GM12878 (cell line): Measurements from ENCODE around the gene CDKN2A. TPM values are rescaled to one million over a fixed set of nuclear protein-coding genes. Genes with fewer than 3 reads are reported as not detected.

Source experiments
- ATAC-seq: fragments of 200-7000 bp; cut with Tn5 transposase; 3 replicates; pipeline ENCODE4 v1.9.1; 2020; ENCODE audit warnings: mild to moderate bottlenecking, moderate library complexity
- BruUV-seq: library from RNA; stranded (reverse); fragments of 400-500 nt; replicated peaks from 2 replicates; lab custom pipeline; 2021; lab: Mats Ljungman, UMichigan
- CTCF ChIA-PET: fragments of 300-600 bp; sonication (Branson Sonifier 250); formaldehyde crosslinking; extraction: SDS; loops from one replicate; lab custom pipeline; 2021; ENCODE audit warnings: inconsistent platforms; lab: Yijun Ruan, JAX
- POLR2A ChIA-PET: fragments of 350-600 bp; formaldehyde crosslinking; extraction: SDS; loops from one replicate; lab custom pipeline; 2021; ENCODE audit warnings: inconsistent platforms; lab: Charles Lee
- RAD21 ChIA-PET: fragments of 300-600 bp; sonication (Branson Sonifier 250); formaldehyde crosslinking; loops from one replicate; lab custom pipeline; 2023; ENCODE audit warnings: antibody characterized with exemption; ENCODE audit not compliant: unreplicated experiment; lab: Charles Lee
- SMC1A ChIA-PET: fragments of 300-600 bp; sonication (Branson Sonifier 250); formaldehyde crosslinking; loops from one replicate; lab custom pipeline; 2023; ENCODE audit not compliant: unreplicated experiment, uncharacterized antibody; lab: Charles Lee
- DNase-seq: peaks from one replicate; pipeline ENCODE4 v3.0.0-alpha.2; 2011; ENCODE audit warnings: low read depth, low spot score
- FAIRE-seq: peaks from 3 replicates; lab custom pipeline; 2011; peaks lifted over from hg19 to GRCh38; lab: Jason Lieb, UNC
- H2AFZ ChIP-seq: 2 replicates; pipeline ENCODE4 v1.6.0; 2011; ENCODE audit warnings: low read depth, low read length, control low read depth; ENCODE audit not compliant: control insufficient read depth
- H3K27ac ChIP-seq: 2 replicates; pipeline ENCODE4 v1.5.1; 2011; ENCODE audit warnings: control low read depth; ENCODE audit not compliant: control insufficient read depth, insufficient read depth
- H3K27me3 ChIP-seq, 2 experiments: replicated peaks in 1 of 2; 2 replicates each; pipeline versions ENCODE4 v1.6.0 to v1.6.1; 2011; ENCODE audit warnings: low read length in 1 of 2; ENCODE audit not compliant: control insufficient read depth in 2 of 2, insufficient read depth in 2 of 2
- H3K36me3 ChIP-seq, 2 experiments: 2 replicates each; pipeline ENCODE4 v1.5.1; 2011; ENCODE audit warnings: low read length in 1 of 2; ENCODE audit not compliant: control insufficient read depth in 2 of 2, insufficient read depth in 2 of 2
- H3K4me1 ChIP-seq: 2 replicates; pipeline ENCODE4 v1.6.1; 2011; ENCODE audit warnings: mild to moderate bottlenecking, low read length, moderate library complexity, mixed read lengths; ENCODE audit not compliant: control insufficient read depth, insufficient read depth
- H3K4me2 ChIP-seq: 2 replicates; pipeline ENCODE4 v1.6.0; 2011; ENCODE audit warnings: control low read depth; ENCODE audit not compliant: control insufficient read depth, insufficient read depth
- H3K4me3 ChIP-seq: fragments of 200-600 bp; sonication (generic); 2 replicates; pipeline ENCODE4 v1.5.1; 2016
- H3K79me2 ChIP-seq: 2 replicates; pipeline ENCODE4 v1.6.0; 2011; ENCODE audit warnings: low read length; ENCODE audit not compliant: control insufficient read depth, insufficient read depth
- H3K9ac ChIP-seq: 2 replicates; pipeline ENCODE4 v1.8.0; 2011; ENCODE audit warnings: low read length, control low read depth, mixed read lengths; ENCODE audit not compliant: control insufficient read depth, insufficient read depth
- H3K9me3 ChIP-seq: replicated peaks from 3 replicates; pipeline ENCODE4 v1.5.1; 2011; ENCODE audit warnings: mild to moderate bottlenecking, low read length; ENCODE audit not compliant: control insufficient read depth, insufficient read depth
- H4K20me1 ChIP-seq: 2 replicates; pipeline ENCODE4 v1.6.0; 2011; ENCODE audit not compliant: control insufficient read depth, insufficient read depth
- ESRRA ChIP-seq: IDR thresholded peaks from 2 replicates; pipeline ENCODE4 v1.6.1; 2012; ENCODE audit warnings: mild to moderate bottlenecking, low read length, improper control_type of control experiment
- GABPA ChIP-seq: IDR thresholded peaks from 2 replicates; pipeline ENCODE4 v1.6.1; 2014; ENCODE audit warnings: antibody characterized with exemption, low read depth, mild to moderate bottlenecking, inconsistent platforms
- JUNB ChIP-seq: IDR thresholded peaks from 2 replicates; pipeline ENCODE4 v1.6.1; 2016; ENCODE audit warnings: antibody characterized with exemption, mild to moderate bottlenecking
- JUND ChIP-seq: IDR thresholded peaks from 2 replicates; pipeline ENCODE4 v1.6.1; 2012; ENCODE audit warnings: low read depth, mild to moderate bottlenecking, low read length, improper control_type of control experiment, moderate library complexity
- POU2F2 ChIP-seq: IDR thresholded peaks from 3 replicates; pipeline ENCODE4 v1.6.1; 2011; ENCODE audit warnings: low read depth, mild to moderate bottlenecking, low read length, borderline replicate concordance
- RAD51 ChIP-seq: fragments of 450-650 bp; IDR thresholded peaks from 2 replicates; pipeline ENCODE4 v1.6.1; 2016; ENCODE audit warnings: moderate library complexity, mild to moderate bottlenecking, inconsistent platforms
- RCOR1 ChIP-seq: conservative IDR thresholded peaks from 2 replicates; pipeline ENCODE4 v1.6.1; 2012; ENCODE audit warnings: low read depth, low read length, improper control_type of control experiment
- WGBS: methylation state at CpG from one replicate; pipeline ENCODE4 v1.1.6; 2016; ENCODE audit warnings: low lambda C conversion rate; ENCODE audit not compliant: insufficient replicate concordance, insufficient coverage; ENCODE audit errors: missing lambda C conversion rate; 5-methylcytosine and 5-hydroxymethylcytosine counted together
- in situ Hi-C: fragments of 300-500 bp; cut with MboI; formaldehyde crosslinking; loops from 9 replicates; pipeline ENCODE4 v1.14.3; 2018; ENCODE audit warnings: mixed read lengths
- intact Hi-C: fragments of 100-400 bp; cut with micrococcal nuclease; formaldehyde crosslinking; loops from one replicate; pipeline ENCODE4 v1.14.2; 2022; ENCODE audit not compliant: unreplicated experiment
- polyA plus RNA-seq, 11 experiments: library from polyadenylated mRNA; depleted of rRNA in 4 of 11; unstranded in 6 of 11; stranded (reverse) in 5 of 11; fragments of >200 nt; fragmentation: Nextera tagmentation in 4 of 11; fragmentation: Illumina TruSeq in 1 of 11; extraction: Ambion mirVana in 4 of 11; extraction: Trizol in 1 of 11; gene quantifications; 1 replicate in 1 of 11; 2 replicates in 10 of 11; pipeline versions ENCODE4 v1.2.1 to v1.2.3, GENCODE V29; 2011 to 2016; ENCODE audit warnings: inconsistent platforms in 2 of 11, missing spikeins in 2 of 11, low read depth in 1 of 11
- total RNA-seq, 4 experiments: library from RNA; depleted of rRNA in 3 of 4; stranded (reverse); fragments of >200 nt in 3 of 4; fragmentation: Illumina TruSeq in 1 of 4; extraction: Trizol in 1 of 4; gene quantifications; 2 replicates each; pipeline versions ENCODE4 v1.2.1 to v1.2.3, GENCODE V29; 2013 to 2021

The CDKN2A gene
- total and polyA plus RNA-seq, 10 of the 15 experiments (the other 5 are each of a cell fraction or from before 2014, with no cell fraction given): 0.84 to 41.2 (median 18.4) TPM

DNA sequence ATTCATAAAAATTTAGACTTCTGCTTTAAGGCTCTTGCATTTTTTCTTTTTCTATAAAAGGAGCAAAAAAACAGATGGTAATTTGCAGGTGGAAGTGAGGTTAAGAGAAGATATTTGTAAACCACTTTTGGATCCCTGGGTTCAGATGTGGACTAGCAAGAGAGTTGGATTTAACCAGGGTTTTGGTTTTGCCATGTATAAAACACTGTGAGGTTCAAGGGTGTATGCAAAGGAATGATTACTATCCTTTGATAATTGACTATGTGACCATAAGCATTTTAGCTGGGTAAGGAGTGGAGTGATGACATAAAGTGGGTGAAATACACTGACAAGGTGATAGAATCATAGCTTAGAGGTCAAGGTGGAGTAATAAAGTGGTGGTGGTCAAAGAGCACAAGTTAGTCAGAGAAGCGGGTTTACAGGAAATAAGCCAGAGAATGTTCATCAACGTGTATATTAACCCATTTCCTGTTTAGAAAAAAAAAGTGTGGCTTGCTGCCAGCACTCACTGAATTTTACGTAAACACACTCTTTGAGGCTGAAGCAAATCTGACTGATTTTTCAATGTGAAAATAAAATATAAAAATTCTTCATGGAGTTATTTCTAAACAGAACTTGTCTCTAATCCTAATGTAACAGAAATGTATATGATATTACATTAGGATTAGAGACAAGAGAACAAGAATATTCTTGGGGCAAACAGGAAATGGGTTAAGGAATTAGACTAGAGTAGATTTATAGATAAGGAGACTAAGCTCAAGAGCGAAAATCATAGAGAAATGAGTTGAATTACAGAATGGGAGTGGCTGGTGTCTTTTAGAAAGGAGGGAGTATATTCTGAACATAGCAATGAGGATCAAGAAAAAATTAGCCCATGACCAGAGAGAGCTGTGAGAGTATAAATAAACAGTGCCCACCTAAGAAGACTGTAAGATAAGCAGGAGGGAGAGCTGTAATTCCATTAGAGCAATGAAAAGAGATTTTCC, 74.5 kb downstream of the CDKN2A start:
- in situ Hi-C loops (no loop called here), intact Hi-C loops (no loop called here)
- Histone ChIP-seq H3K9ac (no peak overlapping the region), H3K4me1 (peaks cover 3% of the 10 kb centered on the region; the same call in 1 of the 2 replicates), H3K79me2 (no peaks in the 10 kb centered on the region), H2AFZ (peak overlapping the region; percentile 61), H3K4me2 (no peak overlapping the region), H3K9me3 (no peaks in the 10 kb centered on the region), H4K20me1 (no peaks in the 10 kb centered on the region), H3K4me3 (no peak overlapping the region), H3K27ac (peak overlapping the region; percentile 37; the same call in 1 of the 2 replicates), H3K27me3 (no peaks in the 10 kb centered on the region), H3K36me3 (no peaks in the 10 kb centered on the region)
- no TSS peak for BruUV-seq
- FAIRE-seq: no peak
- no peak for TF ChIP-seq RCOR1
- no peak for TF ChIP-seq RAD51
- TF ChIP-seq GABPA: no peak
- no peak for TF ChIP-seq JUNB
- TF ChIP-seq ESRRA: no peak
- TF ChIP-seq POU2F2: no peak
- TF ChIP-seq JUND: no peak
- RAD21 ChIA-PET: no interaction called here
- CTCF ChIA-PET: interaction anchor here (1.4 kb wide), 1 partner anchor 106 kb away, joined by 3 read pairs; no protein-coding TSS in a partner anchor
- 12% methylated on average over 4 of the region's 4 CpGs for WGBS
- SMC1A ChIA-PET: interaction anchor here (0.8 to 1.0 kb wide), 2 partner anchors 9 to 10 kb away, joined by 3 to 4 read pairs; no protein-coding TSS in a partner anchor
- POLR2A ChIA-PET: no interaction called here
- ATAC-seq: peak; percentile 73
- DNase-seq: peak; percentile 13

Other genes with a start within 250 kb of the CDKN2A start
- gene MTAP, start 191.8 kb downstream of the CDKN2A start, total RNA-seq (2014; rRNA removed): 16.4 and 19.1 TPM in 2 replicates
- gene MTAP, start 191.8 kb downstream of the CDKN2A start, total RNA-seq (2014; rRNA removed; fragmentation: Illumina TruSeq; extraction: Trizol): 22.8 and 24.1 TPM in 2 replicates
- 29.9 and 30.0 TPM in 2 replicates for gene MTAP, start 191.8 kb downstream of the CDKN2A start, total RNA-seq (2021)
- gene MTAP, start 191.8 kb downstream of the CDKN2A start, polyA plus RNA-seq (2011; rRNA removed): 20.8 and 21.4 TPM in 2 replicates
- gene MTAP, start 191.8 kb downstream of the CDKN2A start, polyA plus RNA-seq (2014; fragmentation: Illumina TruSeq; extraction: Trizol): 23.8 and 32.6 TPM in 2 replicates
- 10 to 100 TPM; 19.3 to 19.9 TPM for gene MTAP, start 191.8 kb downstream of the CDKN2A start, polyA plus RNA-seq (2014; fragmentation: Nextera tagmentation; extraction: Ambion mirVana)
- gene MTAP, start 191.8 kb downstream of the CDKN2A start, polyA plus RNA-seq (2014; rRNA removed): 11.2 and 17.1 TPM in 2 replicates
- 10 to 100 TPM; 26.2 to 29.9 TPM for gene MTAP, start 191.8 kb downstream of the CDKN2A start, polyA plus RNA-seq (2016; fragmentation: Nextera tagmentation; extraction: Ambion mirVana)
- gene CDKN2B-AS1, start 399 bp upstream of the CDKN2A start, total RNA-seq (2014; rRNA removed): 1.0 and 2.0 TPM in 2 replicates
- gene CDKN2B-AS1, start 399 bp upstream of the CDKN2A start, total RNA-seq (2014; rRNA removed; fragmentation: Illumina TruSeq; extraction: Trizol): 1.5 and 1.7 TPM in 2 replicates
- gene CDKN2B-AS1, start 399 bp upstream of the CDKN2A start, total RNA-seq (2021): 0.98 and 1.3 TPM in 2 replicates
- gene CDKN2B-AS1, start 399 bp upstream of the CDKN2A start, polyA plus RNA-seq (2011; rRNA removed): 1.5 and 1.9 TPM in 2 replicates
- 0.38 and 0.69 TPM in 2 replicates for gene CDKN2B-AS1, start 399 bp upstream of the CDKN2A start, polyA plus RNA-seq (2014; fragmentation: Illumina TruSeq; extraction: Trizol)
- under 1 TPM in 1 of 2 experiments, not detected in 1; 0.22 TPM for gene CDKN2B-AS1, start 399 bp upstream of the CDKN2A start, polyA plus RNA-seq (2014; fragmentation: Nextera tagmentation; extraction: Ambion mirVana)
- 2.1 and 2.2 TPM in 2 replicates for gene CDKN2B-AS1, start 399 bp upstream of the CDKN2A start, polyA plus RNA-seq (2014; rRNA removed)
- gene CDKN2B-AS1, start 399 bp upstream of the CDKN2A start, polyA plus RNA-seq (2016; fragmentation: Nextera tagmentation; extraction: Ambion mirVana): under 1 TPM; 0.66 to 0.88 TPM
- 0.06 and 0.22 TPM in 2 replicates for gene CDKN2B, start 14.9 kb upstream of the CDKN2A start, total RNA-seq (2014; rRNA removed)
- 0.09 and 0.14 TPM in 2 replicates for gene CDKN2B, start 14.9 kb upstream of the CDKN2A start, total RNA-seq (2014; rRNA removed; fragmentation: Illumina TruSeq; extraction: Trizol)
- gene CDKN2B, start 14.9 kb upstream of the CDKN2A start, total RNA-seq (2021): 0.15 and 0.19 TPM in 2 replicates
- 0.03 TPM in 1 of 2 replicates, not detected in the other for gene CDKN2B, start 14.9 kb upstream of the CDKN2A start, polyA plus RNA-seq (2011; rRNA removed)
- 0.03 and 0.06 TPM in 2 replicates for gene CDKN2B, start 14.9 kb upstream of the CDKN2A start, polyA plus RNA-seq (2014; fragmentation: Illumina TruSeq; extraction: Trizol)
- gene CDKN2B, start 14.9 kb upstream of the CDKN2A start, polyA plus RNA-seq (2014; fragmentation: Nextera tagmentation; extraction: Ambion mirVana): under 1 TPM; 0.04 to 0.08 TPM
- 0.16 and 0.47 TPM in 2 replicates for gene CDKN2B, start 14.9 kb upstream of the CDKN2A start, polyA plus RNA-seq (2014; rRNA removed)
- gene CDKN2B, start 14.9 kb upstream of the CDKN2A start, polyA plus RNA-seq (2016; fragmentation: Nextera tagmentation; extraction: Ambion mirVana): under 1 TPM in 1 of 2 experiments, not detected in 1; 0.13 TPM